HG03565 (cell line): ENCODE measurements around the gene SRGAP2C.
"Not testable (repeated sequence)": the region's sequence is repeated elsewhere in the genome, so short reads cannot be mapped to it uniquely, and the experiment has no call there.

Experiments
- ATAC-seq: cut with Tn5 transposase; IDR thresholded peaks from one replicate; pipeline ENCODE4 v1.9.1; 2021; ENCODE audit warnings: mild to moderate bottlenecking, moderate library complexity; ENCODE audit not compliant: unreplicated experiment

SRGAP2C gene

DNA sequence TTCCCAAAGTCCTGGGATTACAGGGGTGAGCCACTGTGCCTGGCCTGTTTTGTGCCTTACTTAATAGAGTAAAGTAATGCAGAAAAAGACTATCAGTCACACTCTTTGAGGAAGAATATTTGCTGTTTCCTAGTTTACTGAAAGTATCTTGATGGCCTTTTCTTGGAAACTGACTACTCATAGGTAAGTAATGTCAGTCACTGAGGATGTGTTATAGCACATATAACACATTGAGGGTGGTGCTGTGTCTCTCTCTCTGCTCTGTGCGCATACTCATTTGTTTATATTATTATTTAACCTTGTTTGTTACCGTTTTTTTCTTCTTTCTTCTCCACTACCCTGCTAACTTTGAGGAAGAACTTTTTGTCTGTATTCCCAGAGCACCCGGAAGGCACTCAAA lies 93.4 kb downstream of the SRGAP2C start:
- ATAC-seq, result not testable (repeated sequence)

- not testable (repeated sequence) for ATAC-seq
These were observed 94.2 kb downstream of the SRGAP2C start for GRCh38 chr1:121278777-121279547.

- not testable (repeated sequence) for ATAC-seq
These were observed 94.7 kb downstream of the SRGAP2C start for GRCh38 chr1:121279548-121279898.

DNA sequence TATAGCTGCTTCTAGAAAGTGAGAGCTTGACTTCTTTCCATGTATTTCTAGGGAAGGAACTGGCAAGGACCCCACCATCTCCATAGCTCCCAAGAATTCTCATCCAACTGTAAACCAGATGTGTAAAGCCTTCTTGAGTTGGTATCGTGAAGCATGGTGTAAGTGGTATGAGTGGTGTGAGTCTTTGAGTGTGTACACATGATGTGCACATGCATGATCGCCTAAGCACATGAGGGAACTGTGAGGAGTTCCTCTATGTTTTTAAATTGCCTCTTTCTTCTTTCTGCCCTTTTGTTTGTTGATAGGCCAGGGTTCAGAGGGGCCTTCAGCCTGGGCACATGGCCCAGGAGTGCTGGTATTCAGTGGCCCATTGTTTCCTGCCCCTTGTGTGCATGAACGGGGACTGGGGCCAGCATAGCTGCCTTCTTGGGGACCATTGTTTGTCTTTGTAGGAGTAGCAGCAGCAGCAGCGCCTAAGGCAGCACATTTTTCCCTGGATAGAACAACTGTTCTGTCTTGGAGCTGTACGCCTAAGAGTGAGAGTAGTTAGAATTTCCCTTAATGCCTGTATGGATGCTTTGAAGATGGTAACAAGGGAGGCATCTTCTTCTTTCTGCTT lies 96.0 kb downstream of the SRGAP2C start:
- ATAC-seq, result not testable (repeated sequence)

DNA sequence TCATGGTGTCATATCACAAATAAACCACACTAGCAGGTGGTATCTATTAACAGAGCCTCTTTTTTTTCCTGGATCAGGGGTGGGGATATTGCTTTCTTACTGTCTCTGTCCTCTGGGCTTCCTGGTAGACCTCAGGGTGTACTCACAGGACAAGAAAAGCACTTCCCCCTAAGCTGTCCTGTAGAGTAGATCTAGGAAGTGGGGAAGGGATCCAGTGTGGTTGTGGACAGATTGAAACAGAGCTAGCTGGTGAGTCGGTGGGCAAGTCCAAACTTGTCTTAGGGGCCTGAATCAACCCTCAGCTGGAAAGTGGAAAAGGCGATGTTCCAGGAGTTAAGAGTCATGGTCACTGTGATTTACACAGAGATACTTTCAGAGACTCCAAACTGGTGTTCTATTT lies 96.7 kb downstream of the SRGAP2C start:
- ATAC-seq, result not testable (repeated sequence)

GRCh38 chr1:121283587-121284180 lies 98.9 kb downstream of the SRGAP2C start:
- not testable (repeated sequence) for ATAC-seq

- not testable (repeated sequence) for ATAC-seq
These were observed 107.8 kb downstream of the SRGAP2C start for GRCh38 chr1:121292590-121292989.

DNA sequence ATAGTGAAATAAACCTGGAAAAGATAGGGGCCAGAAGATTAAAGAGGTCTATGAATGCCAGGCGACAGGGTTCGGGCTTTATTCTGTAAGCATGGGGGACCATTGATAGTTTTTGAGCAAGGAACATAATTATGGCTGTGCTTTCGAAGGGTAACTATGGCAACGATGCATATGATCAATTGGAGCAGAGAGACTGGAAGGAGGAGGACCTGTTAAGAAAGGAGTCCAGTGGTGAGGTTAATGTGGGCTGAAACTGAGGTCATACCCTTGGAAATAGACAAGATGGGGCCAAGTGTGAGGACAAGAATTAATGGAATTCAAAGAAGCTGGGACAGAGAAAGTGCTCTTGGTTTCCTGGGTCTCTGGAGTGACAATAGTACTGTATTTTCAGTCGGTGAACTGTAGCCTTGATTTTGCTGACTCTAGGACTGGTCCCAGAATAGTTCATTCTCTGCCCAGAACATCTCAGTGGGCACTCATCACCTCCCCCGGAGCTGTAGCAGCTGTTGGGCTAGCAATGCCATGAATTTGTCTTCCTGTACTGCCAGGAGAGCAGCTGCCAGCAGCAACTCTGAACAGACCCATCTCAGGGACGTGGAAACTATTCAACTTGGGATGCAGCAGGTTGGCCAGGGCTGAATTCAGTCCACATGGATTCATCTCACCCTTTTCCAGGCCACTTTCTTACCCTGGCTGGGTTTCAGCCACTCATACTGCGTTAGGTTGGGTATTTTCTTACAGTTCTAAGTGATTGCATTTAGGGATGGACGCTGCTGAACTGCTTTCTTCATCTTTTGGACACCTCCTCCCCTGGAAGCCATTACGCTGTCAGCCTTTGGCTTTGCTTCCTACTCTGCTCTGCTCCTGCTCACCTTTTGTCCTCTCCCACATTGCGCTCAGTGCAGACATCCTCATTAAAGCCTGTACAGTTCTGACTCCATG lies 108.8 kb downstream of the SRGAP2C start:
- not testable (repeated sequence) for ATAC-seq

DNA sequence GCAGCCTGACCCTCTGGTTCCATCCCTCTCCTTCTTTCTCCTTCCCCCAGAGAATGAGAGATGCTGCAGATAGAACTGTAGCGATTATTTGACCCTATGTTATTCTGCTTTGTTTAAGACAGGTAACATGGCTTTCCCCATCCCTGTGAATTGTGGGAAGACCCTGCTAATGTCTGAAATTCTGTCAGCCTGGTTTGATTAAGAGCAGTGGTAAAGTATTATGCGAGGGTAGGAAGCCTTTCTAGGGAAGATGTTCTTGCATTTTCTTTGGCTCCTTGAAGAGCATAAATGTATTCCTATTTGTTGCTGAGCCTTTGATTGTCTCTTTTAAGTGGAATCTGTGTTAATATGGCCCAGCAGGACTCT lies 109.4 kb downstream of the SRGAP2C start:
- ATAC-seq, result not testable (repeated sequence)

- not testable (repeated sequence) for ATAC-seq
These were observed 111.8 kb downstream of the SRGAP2C start for GRCh38 chr1:121296563-121296962.

GRCh38 chr1:121298529-121298928 lies 113.8 kb downstream of the SRGAP2C start:
- ATAC-seq, result not testable (repeated sequence)

GRCh38 chr1:121299514-121300149 lies 114.9 kb downstream of the SRGAP2C start:
- not testable (repeated sequence) for ATAC-seq

GRCh38 chr1:121301876-121302275 lies 117.1 kb downstream of the SRGAP2C start:
- not testable (repeated sequence) for ATAC-seq

DNA sequence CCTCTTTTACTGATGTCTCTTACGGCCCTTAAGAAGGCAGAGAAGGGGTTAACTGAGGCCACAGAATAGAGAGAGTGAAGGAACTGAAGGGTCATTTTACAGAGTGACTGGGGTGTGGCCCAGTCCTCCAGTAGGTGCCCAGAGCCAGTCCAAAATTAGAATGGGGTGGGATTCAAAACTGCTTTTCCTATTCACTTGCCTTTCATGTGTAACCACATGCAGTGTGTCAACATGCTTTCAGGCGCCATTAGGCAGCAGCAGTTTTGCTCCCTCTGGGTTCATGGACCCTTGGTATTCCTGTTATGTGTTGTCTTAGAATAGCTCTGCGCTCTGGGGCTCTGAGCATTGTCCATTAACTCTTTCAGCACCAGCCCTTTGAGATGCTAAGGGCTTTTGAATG lies 123.0 kb downstream of the SRGAP2C start:
- not testable (repeated sequence) for ATAC-seq

GRCh38 chr1:121315509-121315908 lies 130.7 kb downstream of the SRGAP2C start:
- not testable (repeated sequence) for ATAC-seq

GRCh38 chr1:121316081-121316480 lies 131.3 kb downstream of the SRGAP2C start:
- not testable (repeated sequence) for ATAC-seq

GRCh38 chr1:121317491-121318468 lies 133.0 kb downstream of the SRGAP2C start:
- ATAC-seq, result not testable (repeated sequence)

GRCh38 chr1:121318687-121319086 lies 133.9 kb downstream of the SRGAP2C start:
- ATAC-seq, result not testable (repeated sequence)

DNA sequence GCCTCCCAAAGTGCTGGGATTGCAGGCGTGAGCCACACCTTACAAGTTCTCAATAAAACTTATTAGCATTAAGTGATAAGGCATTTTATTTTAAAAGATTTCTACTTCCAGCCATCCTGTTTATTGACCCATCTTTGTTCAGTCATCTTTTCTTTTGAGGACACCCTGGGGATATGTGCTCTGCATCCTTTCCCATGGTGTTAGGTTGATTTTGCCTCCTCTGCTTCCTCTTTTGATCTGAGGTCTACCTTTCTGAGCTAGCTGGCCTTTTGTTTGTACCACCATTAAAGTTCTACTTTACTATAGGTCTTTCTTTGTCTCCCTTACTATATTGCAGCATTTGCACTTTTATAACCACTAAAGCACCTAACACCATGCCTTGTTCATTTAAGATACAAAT lies 136.9 kb downstream of the SRGAP2C start:
- not testable (repeated sequence) for ATAC-seq
